SK-N-SH (cell line): Measurements from ENCODE around the gene SERPINE2. TPM values are rescaled to one million over a fixed set of nuclear protein-coding genes. Genes with fewer than 3 reads are reported as not detected.

Experiments
- CTCF ChIA-PET: fragments of 300-600, 350-600 bp; formaldehyde crosslinking; extraction: SDS; loops from one replicate; lab custom pipeline; 2021; lab: Yijun Ruan, JAX
- POLR2A ChIA-PET: fragments of 350-600 bp; sonication (Branson Sonifier 250); formaldehyde crosslinking; extraction: SDS; loops from one replicate; lab custom pipeline; 2020; ENCODE audit warnings: antibody characterized with exemption, inconsistent platforms; lab: Yijun Ruan, JAX
- DNase-seq: peaks from one replicate; pipeline ENCODE4 v3.0.0; 2012
- H2AFZ ChIP-seq: fragments of 200-600 bp; sonication (generic); 2 replicates; pipeline ENCODE4 v1.8.1; 2016; ENCODE audit warnings: antibody characterized with exemption, mild to moderate bottlenecking, low read depth
- H3F3A ChIP-seq: fragments of 200-600 bp; sonication (generic); replicated peaks from 2 replicates; pipeline ENCODE3; 2016; ENCODE audit warnings: antibody characterized with exemption, mild to moderate bottlenecking; ENCODE audit not compliant: insufficient read depth
- H3K27ac ChIP-seq, 2 experiments: fragments of 200-500 bp in 1 of 2; fragments of 200-600 bp in 1 of 2; sonication (Bioruptor generic) in 1 of 2; sonication (generic), shearing (Covaris generic) in 1 of 2; 2 replicates each; pipeline versions ENCODE4 v1.5.1 to v1.6.1; 2014 to 2016; ENCODE audit warnings: low read depth in 2 of 2, inconsistent platforms in 1 of 2, low read length in 1 of 2, mild to moderate bottlenecking in 1 of 2, mixed read lengths in 1 of 2
- H3K27me3 ChIP-seq: fragments of 200-600 bp; sonication (generic), shearing (Covaris generic); 2 replicates; pipeline ENCODE4 v1.6.1; 2016; ENCODE audit warnings: mixed run types; ENCODE audit not compliant: insufficient read depth
- H3K36me3 ChIP-seq, 2 experiments: fragments of 200-500 bp in 1 of 2; fragments of 200-600 bp in 1 of 2; sonication (Bioruptor generic) in 1 of 2; sonication (generic) in 1 of 2; replicated peaks in 1 of 2; 2 replicates each; pipeline versions ENCODE3 to v1.5.1; 2014 to 2016; ENCODE audit warnings: low read length in 1 of 2, mild to moderate bottlenecking in 1 of 2; ENCODE audit not compliant: insufficient read depth in 2 of 2, control insufficient read depth in 1 of 2
- H3K4me1 ChIP-seq, 2 experiments: fragments of 200-500 bp in 1 of 2; fragments of 200-600 bp in 1 of 2; sonication (Bioruptor generic) in 1 of 2; sonication (generic), shearing (Covaris generic) in 1 of 2; 2 replicates each; pipeline versions ENCODE4 v1.5.1 to v1.6.1; 2014 to 2016; ENCODE audit warnings: low read depth in 1 of 2, low read length in 1 of 2, mixed run types in 1 of 2; ENCODE audit not compliant: insufficient read depth in 2 of 2, control insufficient read depth in 1 of 2
- H3K4me2 ChIP-seq: fragments of 200-600 bp; sonication (generic), shearing (Covaris generic); 2 replicates; pipeline ENCODE4 v1.6.1; 2017; ENCODE audit warnings: mixed run types
- H3K4me3 ChIP-seq, 2 experiments: fragments of 200-500 bp in 1 of 2; fragments of 200-600 bp in 1 of 2; sonication (Bioruptor generic) in 1 of 2; sonication (generic), shearing (Covaris generic) in 1 of 2; 2 replicates each; pipeline versions ENCODE4 v1.5.1 to v1.8.1; 2014 to 2016; ENCODE audit warnings: low read depth in 2 of 2, inconsistent platforms in 1 of 2, low read length in 1 of 2, mild to moderate bottlenecking in 1 of 2, mixed read lengths in 1 of 2, moderate library complexity in 1 of 2
- H3K79me2 ChIP-seq: fragments of 200-600 bp; sonication (generic); 2 replicates; pipeline ENCODE4 v1.8.1; 2017; ENCODE audit warnings: mild to moderate bottlenecking; ENCODE audit not compliant: insufficient read depth
- H3K9ac ChIP-seq: fragments of 200-600 bp; sonication (generic); 2 replicates; pipeline ENCODE4 v1.6.1; 2017; ENCODE audit warnings: mixed run types
- H3K9me2 ChIP-seq: fragments of 200-600 bp; sonication (generic); 2 replicates; pipeline ENCODE4 v1.6.1; 2017; ENCODE audit warnings: mixed run types
- H3K9me3 ChIP-seq: fragments of 200-600 bp; sonication (generic); 2 replicates; pipeline ENCODE4 v1.6.1; 2017; ENCODE audit warnings: mixed run types, mild to moderate bottlenecking, moderate library complexity
- H4K20me1 ChIP-seq: fragments of 200-600 bp; sonication (generic); 2 replicates; pipeline ENCODE4 v1.6.1; 2017; ENCODE audit warnings: mild to moderate bottlenecking, mixed run types; ENCODE audit not compliant: insufficient read depth
- ELF1 ChIP-seq: IDR thresholded peaks from 2 replicates; pipeline ENCODE4 v1.4.0; 2012
- GATA2 ChIP-seq: sonication (generic); formaldehyde crosslinking; IDR thresholded peaks from 2 replicates; pipeline ENCODE4 v1.5.0; 2020; ENCODE audit warnings: mild to moderate bottlenecking, missing genetic modification reagents
- MAX ChIP-seq: IDR thresholded peaks from 2 replicates; pipeline ENCODE4 v1.4.0; 2012; ENCODE audit warnings: low read depth
- PBX3 ChIP-seq: IDR thresholded peaks from 2 replicates; pipeline ENCODE4; 2012
- SMC3 ChIP-seq: IDR thresholded peaks from 2 replicates; pipeline ENCODE4 v1.6.1; 2012; ENCODE audit warnings: low read depth, low read length, improper control_type of control experiment
- WGBS: methylation state at CpG from one replicate; pipeline ENCODE4 v1.1.6; 2017; ENCODE audit warnings: low lambda C conversion rate; 5-methylcytosine and 5-hydroxymethylcytosine counted together
- polyA plus RNA-seq, 3 experiments: library from polyadenylated mRNA; depleted of rRNA; stranded (reverse); fragments of >200 nt; gene quantifications; 2 replicates each; pipeline ENCODE4 v1.2.3, GENCODE V29; 2012
- TF ChIP-seq, protein P1 (sequence below): fragments of 200-600 bp; sonication (generic); IDR thresholded peaks from 2 replicates; pipeline ENCODE4 v1.6.1; 2017; ENCODE audit warnings: antibody characterized with exemption, mild to moderate bottlenecking, moderate library complexity

Gene SERPINE2
- polyA plus RNA-seq, 1 of the 3 experiments (the other 2 are of a cell fraction) = 249 TPM

DNA sequence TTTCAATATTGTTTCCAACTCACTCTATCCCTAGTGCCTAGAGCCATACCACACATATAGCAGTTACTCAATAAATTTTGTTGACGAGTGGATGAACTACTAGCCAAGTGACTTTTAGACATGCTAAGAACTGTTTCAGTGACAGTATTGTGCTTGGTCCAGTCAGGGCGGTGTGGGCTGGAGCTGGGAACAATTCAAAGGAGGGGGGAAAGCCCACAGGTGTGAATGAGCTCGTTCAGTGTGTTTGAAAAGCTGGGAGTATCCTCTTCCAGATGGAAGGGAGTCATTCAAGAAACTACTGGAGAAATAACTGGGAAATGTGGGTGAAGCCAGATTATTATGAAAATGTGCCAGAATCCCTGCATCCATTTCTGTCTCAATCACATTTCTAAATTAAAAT is 1.7 kb upstream of the SERPINE2 start:
- H3K79me2 ChIP-seq = peaks cover 25% of the 10 kb centered on the region
- POLR2A ChIA-PET = no interaction called here
- H3K4me3 ChIP-seq = no peak overlapping the region
- H4K20me1 ChIP-seq = peaks cover 20% of the 10 kb centered on the region; the same call in 1 of the 2 replicates
- no peaks in the 10 kb centered on the region for H3K9me3 ChIP-seq
- H3K4me2 ChIP-seq = no peak overlapping the region
- TF ChIP-seq PBX3 = no peak
- TF ChIP-seq, all 33 proteins: peak for 0
- no peak for DNase-seq
- Histone ChIP-seq H3K9ac (no peak overlapping the region), H3K27ac (no peak overlapping the region), H3K36me3 (no peaks in the 10 kb centered on the region), H3F3A (peaks cover 3% of the 10 kb centered on the region), H2AFZ (no peak overlapping the region), H3K9me2 (no peaks in the 10 kb centered on the region), H3K4me1 (peaks cover 0 to 18% of the 10 kb centered on the region in 2 experiments; a peak in 2 of 4 replicates), H3K27me3 (no peaks in the 10 kb centered on the region)
- CTCF ChIA-PET = no interaction called here
- WGBS = 97% methylated on average over 3 of the region's 3 CpGs

DNA sequence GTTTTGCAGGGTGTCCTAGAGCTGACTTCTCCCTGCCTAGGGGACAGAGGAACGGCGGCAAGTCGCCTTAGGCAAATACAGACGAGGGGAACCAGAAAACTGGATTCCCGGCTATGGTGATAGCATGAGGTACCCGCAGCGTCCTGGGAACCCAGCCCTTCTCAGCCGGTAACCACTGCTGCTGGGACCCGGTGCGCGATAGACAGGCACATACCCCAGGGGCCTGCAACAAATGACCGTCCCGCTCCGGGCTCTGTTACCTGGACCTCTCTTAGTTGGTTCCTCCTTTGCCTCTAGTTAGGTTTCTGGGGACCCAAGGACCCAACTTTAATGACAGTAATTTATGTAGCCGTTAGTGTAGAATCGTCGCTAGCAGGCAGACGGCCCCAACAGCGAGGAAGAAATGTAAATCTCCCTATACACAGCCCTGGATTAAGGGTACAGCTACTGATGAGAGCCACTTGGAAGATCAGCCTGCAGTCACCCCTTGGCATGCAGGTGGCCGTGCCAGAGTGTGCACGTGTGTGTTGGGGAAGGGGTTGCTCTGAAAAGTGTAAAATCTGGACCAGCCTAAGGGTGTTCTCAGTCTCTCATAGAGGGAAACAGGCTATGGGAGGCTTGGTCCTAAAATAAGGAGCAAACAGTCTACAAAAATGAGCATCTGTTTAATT is 819 bp upstream of the SERPINE2 start:
- Histone ChIP-seq H3K4me1 (peaks cover 0 to 18% of the 10 kb centered on the region in 2 experiments; a peak in 2 of 4 replicates), H4K20me1 (peaks cover 22% of the 10 kb centered on the region; the same call in 1 of the 2 replicates), H3K4me2 (peak overlapping the region; percentile 83), H3K9ac (peak overlapping the region; percentile 71; the same call in 1 of the 2 replicates), H3K27ac (peak overlapping the region in 1 of 2 experiments; percentile 58; a peak in 2 of 4 replicates), H3K27me3 (no peaks in the 10 kb centered on the region), H3K36me3 (no peaks in the 10 kb centered on the region), H3K9me3 (no peaks in the 10 kb centered on the region), H3F3A (peaks cover 3% of the 10 kb centered on the region), H3K4me3 (peak overlapping the region; percentile 79 to 85), H3K79me2 (peaks cover 34% of the 10 kb centered on the region), H2AFZ (peak overlapping the region; percentile 66), H3K9me2 (no peaks in the 10 kb centered on the region)
- ChIA-PET CTCF (interaction anchor here (0.7 to 1.7 kb wide), 6 partner anchors 19 to 245 kb away, joined by 3 to 7 read pairs (median 5); no protein-coding TSS in a partner anchor), POLR2A (no interaction called here)
- DNase-seq = peak; percentile 22
- TF ChIP-seq ELF1 (no peak), GATA2 (CRISPR knock-in tag) (no peak)
- TF ChIP-seq, protein P1, sequence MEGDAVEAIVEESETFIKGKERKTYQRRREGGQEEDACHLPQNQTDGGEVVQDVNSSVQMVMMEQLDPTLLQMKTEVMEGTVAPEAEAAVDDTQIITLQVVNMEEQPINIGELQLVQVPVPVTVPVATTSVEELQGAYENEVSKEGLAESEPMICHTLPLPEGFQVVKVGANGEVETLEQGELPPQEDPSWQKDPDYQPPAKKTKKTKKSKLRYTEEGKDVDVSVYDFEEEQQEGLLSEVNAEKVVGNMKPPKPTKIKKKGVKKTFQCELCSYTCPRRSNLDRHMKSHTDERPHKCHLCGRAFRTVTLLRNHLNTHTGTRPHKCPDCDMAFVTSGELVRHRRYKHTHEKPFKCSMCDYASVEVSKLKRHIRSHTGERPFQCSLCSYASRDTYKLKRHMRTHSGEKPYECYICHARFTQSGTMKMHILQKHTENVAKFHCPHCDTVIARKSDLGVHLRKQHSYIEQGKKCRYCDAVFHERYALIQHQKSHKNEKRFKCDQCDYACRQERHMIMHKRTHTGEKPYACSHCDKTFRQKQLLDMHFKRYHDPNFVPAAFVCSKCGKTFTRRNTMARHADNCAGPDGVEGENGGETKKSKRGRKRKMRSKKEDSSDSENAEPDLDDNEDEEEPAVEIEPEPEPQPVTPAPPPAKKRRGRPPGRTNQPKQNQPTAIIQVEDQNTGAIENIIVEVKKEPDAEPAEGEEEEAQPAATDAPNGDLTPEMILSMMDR = peak; percentile 2; the same call in 1 of the 2 replicates
- 43% methylated on average over 8 of the region's 21 CpGs for WGBS

DNA sequence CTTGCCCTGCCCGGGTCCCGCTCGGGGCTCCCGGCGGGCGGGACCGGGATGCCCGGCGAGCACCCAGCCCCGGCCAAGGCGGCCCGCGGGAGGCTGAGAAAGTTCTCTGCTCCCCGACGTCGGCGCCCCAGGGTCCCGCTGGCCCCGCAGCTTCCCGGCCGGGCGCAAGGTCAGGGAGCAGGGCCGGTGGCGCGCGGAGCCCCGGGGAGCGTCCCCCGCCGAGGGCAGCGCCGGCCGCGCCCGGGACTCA is 331 bp downstream of the SERPINE2 start:
- no CpG with 5 or more reads among the region's 35 CpGs for WGBS
- Histone ChIP-seq H3K4me3 (peak overlapping the region; percentile 79 to 85), H4K20me1 (peaks cover 22% of the 10 kb centered on the region; the same call in 1 of the 2 replicates), H3K36me3 (peaks cover 0 to 2% of the 10 kb centered on the region in 2 experiments), H3K9me2 (no peaks in the 10 kb centered on the region), H2AFZ (peak overlapping the region; percentile 32), H3K27ac (peak overlapping the region in 1 of 2 experiments; percentile 67; a peak in 2 of 4 replicates), H3F3A (peaks cover 3% of the 10 kb centered on the region), H3K4me2 (peak overlapping the region; percentile 75), H3K4me1 (peaks cover 0 to 26% of the 10 kb centered on the region in 2 experiments; a peak in 2 of 4 replicates), H3K27me3 (no peaks in the 10 kb centered on the region)
- ChIA-PET CTCF (interaction anchor here (1.4 to 1.7 kb wide), 5 partner anchors 14 to 246 kb away, joined by 5 to 7 read pairs (median 5); no protein-coding TSS in a partner anchor), POLR2A (no interaction called here)
- TF ChIP-seq MAX = no peak
- no peak; the same call in 1 of the 2 replicates for TF ChIP-seq SMC3
- TF ChIP-seq, all 33 proteins: peak for 0
- Histone ChIP-seq H3K79me2 (peaks cover 45% of the 10 kb centered on the region), H3K9ac (peak overlapping the region; percentile 71), H3K9me3 (no peaks in the 10 kb centered on the region)
- no peak for DNase-seq
